Activated naive CD8-positive, alpha-beta T cell treated with anti-CD3 and anti-CD28 coated beads, Interleukin-2, amount 50 U/mL, for 24 hours (primary cell): ENCODE measurements around the gene DMWD.

Experiments used
- ATAC-seq: fragments of 150-1000 bp; cut with Tn5 transposase; one replicate; pipeline ENCODE4 v1.10.0; 2021
- DNase-seq: peaks from one replicate; pipeline ENCODE4 v3.0.0; 2021
- H3K27ac Mint-ChIP-seq: one replicate; pipeline ENCODE4 v1.8.0; 2021; ENCODE audit warnings: mild to moderate bottlenecking, mixed read lengths
- H3K27me3 Mint-ChIP-seq: one replicate; pipeline ENCODE4 v1.8.0; 2021; ENCODE audit warnings: mixed read lengths
- H3K36me3 Mint-ChIP-seq: one replicate; pipeline ENCODE4 v1.8.0; 2021; ENCODE audit warnings: low read depth, mixed read lengths
- H3K4me1 Mint-ChIP-seq: one replicate; pipeline ENCODE4 v1.8.0; 2021; ENCODE audit warnings: mixed read lengths
- H3K4me3 Mint-ChIP-seq: one replicate; pipeline ENCODE4 v1.8.0; 2021; ENCODE audit warnings: mild to moderate bottlenecking, moderate library complexity, mixed read lengths
- H3K9me3 Mint-ChIP-seq: one replicate; pipeline ENCODE4 v1.8.0; 2021; ENCODE audit warnings: mixed read lengths

Gene DMWD

DNA sequence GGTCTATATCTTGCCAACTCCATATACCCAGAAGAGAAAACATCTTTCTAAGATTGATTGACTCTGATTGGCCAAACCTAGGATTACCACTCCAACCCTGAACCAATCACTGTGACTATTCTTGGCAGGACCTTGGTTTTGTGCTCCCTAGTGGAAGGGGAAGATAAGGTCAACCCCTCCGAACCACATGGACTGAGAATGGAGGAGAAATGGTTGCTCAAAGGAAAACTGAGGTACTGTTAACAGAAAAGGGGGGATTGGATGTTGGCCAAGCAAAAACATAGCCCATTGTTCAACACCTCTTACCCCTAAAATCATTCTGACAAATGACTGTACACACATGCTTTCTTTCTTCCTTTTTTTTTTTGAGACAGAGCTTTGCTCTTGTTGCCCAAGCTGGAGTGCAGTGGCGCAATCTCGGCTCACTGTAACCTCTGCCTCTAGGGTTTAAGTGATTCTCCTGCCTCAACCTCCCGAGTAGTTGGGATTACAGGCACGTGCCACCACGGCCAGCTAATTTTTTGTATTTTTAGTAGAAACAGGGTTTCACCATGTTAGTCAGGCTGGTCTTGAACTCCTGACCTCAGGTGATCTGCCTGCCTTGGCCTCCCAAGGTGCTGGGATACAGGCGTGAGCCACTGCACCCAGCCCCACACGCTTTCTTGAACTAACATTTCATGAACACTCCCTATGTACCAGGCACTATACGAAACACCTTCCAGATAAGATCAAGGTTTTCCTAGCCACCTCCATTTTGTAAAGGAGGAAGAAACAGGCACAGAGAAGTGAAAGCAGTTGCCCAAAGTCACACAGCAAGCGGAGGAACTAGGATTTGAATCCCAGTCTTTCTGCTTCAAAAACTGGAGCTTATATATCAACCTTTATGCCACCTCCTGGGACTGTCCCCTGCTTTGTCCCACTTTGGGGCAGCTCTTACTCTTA lies 52.9 kb downstream of the DMWD start:
- Mint-ChIP-seq H3K27me3 (peaks cover 9% of the 10 kb centered on the region), H3K27ac (no peak overlapping the region), H3K4me1 (no peaks in the 10 kb centered on the region), H3K4me3 (no peak overlapping the region), H3K9me3 (no peaks in the 10 kb centered on the region), H3K36me3 (no peaks in the 10 kb centered on the region)
- ATAC-seq: no peak
- no peak for DNase-seq

DNA sequence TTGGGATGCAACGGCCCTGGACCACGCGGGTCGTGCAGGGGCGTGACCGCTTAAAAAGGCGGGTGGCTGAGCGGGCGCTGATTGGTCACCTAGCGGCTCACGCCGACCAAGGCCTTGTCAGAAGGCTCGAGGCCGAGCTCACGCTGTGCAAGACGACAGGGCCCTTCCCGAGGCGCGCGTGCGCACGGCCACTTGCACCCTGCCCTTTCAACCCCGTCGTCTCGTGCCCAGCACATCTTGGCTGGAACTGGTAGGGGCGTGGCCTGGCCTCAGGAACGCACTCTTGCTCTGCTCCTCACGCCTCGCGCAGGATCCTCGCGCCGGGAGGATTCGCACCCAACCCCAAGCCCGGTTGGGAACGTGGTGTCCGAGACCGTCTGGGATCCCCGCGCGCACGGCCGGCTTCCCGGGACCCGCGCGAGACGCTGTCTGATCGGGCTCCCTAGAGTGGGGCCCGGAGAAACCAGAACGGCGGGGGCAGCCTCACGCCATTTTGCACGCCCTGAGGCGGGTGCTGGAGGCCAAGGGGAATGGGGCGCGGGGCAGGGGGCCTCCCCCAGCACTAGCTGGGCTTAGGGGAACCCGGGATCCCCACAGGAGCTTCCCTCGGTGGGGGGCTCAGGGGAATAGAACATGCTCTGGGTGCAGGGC lies 59.4 kb downstream of the DMWD start, which contains the start of gene MEIOSIN:
Gene MEIOSIN (plus strand): TSS at position 280 of the 651 bp plus-strand sequence. CDS start 1,938 bp downstream, outside the sequence.
- H3K27ac Mint-ChIP-seq: no peak within 1 kb of the TSS
- H3K4me3 Mint-ChIP-seq: no peak within 1 kb of the TSS

More for the DNA sequence above, 59.4 kb downstream of the DMWD start, which contains the start of gene MEIOSIN:
- Mint-ChIP-seq H3K27me3 (no peaks in the 10 kb centered on the region), H3K36me3 (no peaks in the 10 kb centered on the region), H3K9me3 (no peaks in the 10 kb centered on the region), H3K4me1 (peaks cover 17% of the 10 kb centered on the region)
- no peak for ATAC-seq
- no peak for DNase-seq
